ENCODE results near the gene PSMA7.

DNA sequence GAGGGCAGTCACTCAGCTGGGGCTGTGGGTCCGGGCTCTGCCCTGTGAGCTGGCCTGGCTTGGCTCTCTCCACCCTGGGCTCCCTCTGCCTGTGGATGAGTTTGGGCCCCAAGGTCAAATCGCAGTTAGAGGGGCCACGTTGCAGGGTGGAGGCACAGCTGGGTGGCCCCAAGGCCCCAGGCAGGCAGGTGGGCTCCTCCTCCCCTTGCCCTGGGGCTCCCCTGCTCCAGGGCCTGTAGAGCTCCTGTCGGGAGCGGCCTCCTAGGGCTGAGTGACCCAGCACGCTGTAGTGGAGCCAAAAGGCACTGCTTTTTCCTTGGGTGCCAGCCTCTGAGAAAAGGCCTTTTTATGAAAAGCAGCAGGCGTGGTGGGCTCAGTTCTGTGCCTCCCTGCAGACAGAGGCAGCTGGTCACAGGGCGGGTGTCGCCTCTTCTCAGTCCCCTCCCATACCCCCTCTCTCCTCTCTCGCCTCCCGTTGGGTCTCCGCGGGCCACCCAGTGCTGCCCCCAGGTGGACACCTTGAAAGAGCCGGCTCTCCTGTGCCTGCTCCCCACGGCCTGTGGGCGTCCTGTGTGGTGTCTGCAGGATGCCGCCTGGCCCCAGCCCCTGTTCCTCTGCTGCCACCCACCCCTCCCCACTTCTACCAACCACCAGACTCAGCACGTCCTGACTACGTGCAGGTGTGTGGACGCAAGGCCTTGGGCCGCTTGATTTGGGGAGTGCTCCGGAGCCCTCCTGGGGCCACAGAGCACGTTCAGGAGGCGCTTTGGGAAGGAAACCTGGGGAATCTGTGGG is 13.6 kb upstream of the PSMA7 start:
- TF ChIP-seq EZH2 (IDR thresholded peaks at IDR 0.05; ENCODE audit: borderline replicate concordance, low read depth, low read length, severe bottlenecking) = no peak
- TF ChIP-seq, protein P1, sequence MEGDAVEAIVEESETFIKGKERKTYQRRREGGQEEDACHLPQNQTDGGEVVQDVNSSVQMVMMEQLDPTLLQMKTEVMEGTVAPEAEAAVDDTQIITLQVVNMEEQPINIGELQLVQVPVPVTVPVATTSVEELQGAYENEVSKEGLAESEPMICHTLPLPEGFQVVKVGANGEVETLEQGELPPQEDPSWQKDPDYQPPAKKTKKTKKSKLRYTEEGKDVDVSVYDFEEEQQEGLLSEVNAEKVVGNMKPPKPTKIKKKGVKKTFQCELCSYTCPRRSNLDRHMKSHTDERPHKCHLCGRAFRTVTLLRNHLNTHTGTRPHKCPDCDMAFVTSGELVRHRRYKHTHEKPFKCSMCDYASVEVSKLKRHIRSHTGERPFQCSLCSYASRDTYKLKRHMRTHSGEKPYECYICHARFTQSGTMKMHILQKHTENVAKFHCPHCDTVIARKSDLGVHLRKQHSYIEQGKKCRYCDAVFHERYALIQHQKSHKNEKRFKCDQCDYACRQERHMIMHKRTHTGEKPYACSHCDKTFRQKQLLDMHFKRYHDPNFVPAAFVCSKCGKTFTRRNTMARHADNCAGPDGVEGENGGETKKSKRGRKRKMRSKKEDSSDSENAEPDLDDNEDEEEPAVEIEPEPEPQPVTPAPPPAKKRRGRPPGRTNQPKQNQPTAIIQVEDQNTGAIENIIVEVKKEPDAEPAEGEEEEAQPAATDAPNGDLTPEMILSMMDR (IDR thresholded peaks at IDR 0.05; ENCODE audit: borderline replicate concordance, extremely low read depth, low read length, poor library complexity, severe bottlenecking) = peak; percentile 70

Measured in DND-41 (cell line).